Uterus (tissue), 4 donors: ENCODE data around the gene SH3BGRL2. TPM values are rescaled to one million over a fixed set of nuclear protein-coding genes. Genes with fewer than 3 reads are reported as not detected.
"Not testable (repeated sequence)": the region's sequence is repeated elsewhere in the genome, so short reads cannot be mapped to it uniquely, and the experiment has no call there.

Source experiments
- DNase-seq, 2 donors: peaks; one replicate each; pipeline ENCODE4 v3.0.0-alpha.2; 2019 to 2020
- H3K27ac ChIP-seq, 2 donors: fragments of 200-600 bp; sonication (generic); 1 replicate in 1 of 2; 2 replicates in 1 of 2; pipeline ENCODE4 v1.5.1; 2016 to 2018
- H3K27me3 ChIP-seq, 2 donors: fragments of 200-600 bp; sonication (generic); one replicate each; pipeline ENCODE4 v1.5.1; 2018 to 2019; ENCODE audit warnings: control low read depth in 1 of 2
- H3K36me3 ChIP-seq, 2 donors: fragments of 200-600 bp; sonication (generic); one replicate each; pipeline ENCODE4 v1.5.1; 2019; ENCODE audit warnings: control low read depth in 1 of 2
- H3K4me1 ChIP-seq, 2 donors: fragments of 200-600 bp; sonication (generic); one replicate each; pipeline ENCODE4 v1.5.1; 2018 to 2019; ENCODE audit warnings: control low read depth in 1 of 2
- H3K4me3 ChIP-seq, 2 donors: fragments of 200-600 bp; sonication (generic); 1 replicate in 1 of 2; 2 replicates in 1 of 2; pipeline ENCODE4 v1.5.1; 2018 to 2019; ENCODE audit warnings: mild to moderate bottlenecking in 1 of 2
- H3K9me3 ChIP-seq, 2 donors: fragments of 200-600 bp; sonication (generic); one replicate each; pipeline ENCODE4 v1.5.1; 2019; ENCODE audit warnings: control low read depth in 1 of 2
- CTCF ChIP-seq, 4 experiments: fragments of 200-600 bp in 2 of 4; fragments of 450-650 bp in 2 of 4; sonication (generic) in 2 of 4; IDR thresholded peaks; one replicate each; pipeline ENCODE4 v1.5.1; 2016 to 2019; ENCODE audit warnings: antibody characterized with exemption in 4 of 4, mild to moderate bottlenecking in 2 of 4, moderate library complexity in 1 of 4
- POLR2A ChIP-seq, 2 donors: fragments of 450-650 bp; IDR thresholded peaks; one replicate each; pipeline ENCODE4 v1.6.1; 2016; ENCODE audit warnings: antibody characterized with exemption in 2 of 2, mild to moderate bottlenecking in 1 of 2, moderate library complexity in 1 of 2
- intact Hi-C: fragments of 100-400 bp; cut with DNase I; formaldehyde crosslinking; loops from one replicate; pipeline ENCODE4 v1.15.1; 2023; ENCODE audit warnings: low total_unique reads
- total RNA-seq, 4 donors: library from RNA; depleted of rRNA in 3 of 4; stranded (reverse); fragments of >200 nt in 3 of 4; gene quantifications; one replicate each; pipeline versions ENCODE4 v1.1.0 to v1.2.4, GENCODE V29; 2014 to 2023
- donor health status: DM: yes; HTN: yes; CAD: no.

Gene SH3BGRL2
- total RNA-seq, 4 donors from 2014 or later: 24.6 to 53.2 (median 34.4) TPM

GRCh38 chr6:79673947-79674346, 42.8 kb downstream of the SH3BGRL2 start:
- DNase-seq: no peak
- Histone ChIP-seq H3K36me3 (no peaks in the 10 kb centered on the region), H3K4me3 (no peak overlapping the region), H3K9me3 (no peaks in the 10 kb centered on the region), H3K4me1 (no peaks in the 10 kb centered on the region), H3K27ac (no peak overlapping the region), H3K27me3 (no peaks in the 10 kb centered on the region)
- intact Hi-C loops: no loop called here
- TF ChIP-seq CTCF (IDR thresholded peaks at IDR 0.05): no peak
- TF ChIP-seq POLR2A (IDR thresholded peaks at IDR 0.05): no peak

- no peak for TF ChIP-seq POLR2A (IDR thresholded peaks at IDR 0.05)
- H3K9me3 ChIP-seq: no peaks in the 10 kb centered on the region
- no peak overlapping the region for H3K4me3 ChIP-seq
- no peaks in the 10 kb centered on the region for H3K36me3 ChIP-seq
- no peak overlapping the region for H3K27ac ChIP-seq
- H3K27me3 ChIP-seq: no peaks in the 10 kb centered on the region
- no peak for DNase-seq
- H3K4me1 ChIP-seq: no peaks in the 10 kb centered on the region
- intact Hi-C loops: no loop called here
Measured at GRCh38 chr6:79676785-79677736, 45.9 kb downstream of the SH3BGRL2 start.

- H3K4me1 ChIP-seq, intact Hi-C loops: not testable (repeated sequence)
Measured at GRCh38 chr6:79682682-79683081, 51.6 kb downstream of the SH3BGRL2 start.

GRCh38 chr6:79684876-79685275, 53.7 kb downstream of the SH3BGRL2 start:
- no peak overlapping the region for H3K27ac ChIP-seq
- intact Hi-C loops: no loop called here
- H3K4me3 ChIP-seq: no peak overlapping the region
- DNase-seq: no peak
- no peaks in the 10 kb centered on the region for H3K4me1 ChIP-seq
- H3K9me3 ChIP-seq: no peaks in the 10 kb centered on the region
- TF ChIP-seq CTCF (IDR thresholded peaks at IDR 0.05): no peak
- TF ChIP-seq POLR2A (IDR thresholded peaks at IDR 0.05): no peak
- H3K27me3 ChIP-seq: no peaks in the 10 kb centered on the region
- no peaks in the 10 kb centered on the region for H3K36me3 ChIP-seq

More at GRCh38 chr6:79682682-79683081, 51.6 kb downstream of the SH3BGRL2 start:
- not testable (repeated sequence) for H3K4me3 ChIP-seq, H3K27me3 ChIP-seq, DNase-seq, H3K27ac ChIP-seq, H3K36me3 ChIP-seq, H3K9me3 ChIP-seq

- Histone ChIP-seq H3K4me3 (no peak overlapping the region), H3K9me3 (no peaks in the 10 kb centered on the region), H3K27ac (no peak overlapping the region), H3K4me1 (no peaks in the 10 kb centered on the region), H3K36me3 (no peaks in the 10 kb centered on the region), H3K27me3 (no peaks in the 10 kb centered on the region)
- no peak for DNase-seq
- TF ChIP-seq CTCF (IDR thresholded peaks at IDR 0.05) (no peak), POLR2A (IDR thresholded peaks at IDR 0.05) (no peak)
- intact Hi-C loops: no loop called here
Measured at GRCh38 chr6:79686707-79687309, 55.7 kb downstream of the SH3BGRL2 start.

GRCh38 chr6:79687759-79688158, 56.6 kb downstream of the SH3BGRL2 start:
- H3K27ac ChIP-seq: no peak overlapping the region
- no peak overlapping the region for H3K4me3 ChIP-seq
- H3K27me3 ChIP-seq: no peaks in the 10 kb centered on the region
- H3K4me1 ChIP-seq: no peaks in the 10 kb centered on the region
- no peak for DNase-seq
- H3K9me3 ChIP-seq: no peaks in the 10 kb centered on the region
- intact Hi-C loops: no loop called here
- H3K36me3 ChIP-seq: no peaks in the 10 kb centered on the region
- TF ChIP-seq POLR2A (IDR thresholded peaks at IDR 0.05): no peak
- no peak for TF ChIP-seq CTCF (IDR thresholded peaks at IDR 0.05)
